Ishikawa (cell line): ENCODE results near the gene LAMB3.
A peak's percentile ranks its signal among the peaks of the same experiment; 100 is the strongest.

ENCODE experiments used
- CEBPB ChIP-seq: IDR thresholded peaks from 2 replicates; pipeline ENCODE4 v1.6.1; 2012
- CREB1 ChIP-seq: IDR thresholded peaks from 2 replicates; pipeline ENCODE4 v1.6.1; 2012; ENCODE audit warnings: low read depth
- EGR1 ChIP-seq: IDR thresholded peaks from 2 replicates; pipeline ENCODE4 v1.6.1; 2012
- EP300 ChIP-seq: IDR thresholded peaks from 2 replicates; pipeline ENCODE4 v1.6.1; 2012; ENCODE audit warnings: borderline replicate concordance
- FOXM1 ChIP-seq: IDR thresholded peaks from 2 replicates; pipeline ENCODE4 v1.6.1; 2012; ENCODE audit warnings: low read depth, borderline replicate concordance
- NFIC ChIP-seq: IDR thresholded peaks from 2 replicates; pipeline ENCODE4 v1.6.1; 2012
- RAD21 ChIP-seq: IDR thresholded peaks from 2 replicates; pipeline ENCODE4 v1.6.1; 2012; ENCODE audit warnings: low read depth
- TAF1 ChIP-seq: IDR thresholded peaks from 2 replicates; pipeline ENCODE4 v1.6.1; 2012; ENCODE audit warnings: low read depth, mild to moderate bottlenecking
- TCF12 ChIP-seq: IDR thresholded peaks from 2 replicates; pipeline ENCODE4 v1.6.1; 2012; ENCODE audit warnings: low read depth
- TEAD4 ChIP-seq: IDR thresholded peaks from 2 replicates; pipeline ENCODE4 v1.6.1; 2012
- YY1 ChIP-seq: IDR thresholded peaks from 2 replicates; pipeline ENCODE4 v1.6.1; 2012; ENCODE audit warnings: low read depth
- ZBTB7A ChIP-seq: IDR thresholded peaks from 2 replicates; pipeline ENCODE4 v1.6.1; 2012; ENCODE audit warnings: low read depth
- TF ChIP-seq, protein P1 (sequence below): IDR thresholded peaks from 2 replicates; pipeline ENCODE4 v1.6.1; 2012
- TF ChIP-seq, protein P2 (sequence below): IDR thresholded peaks from 2 replicates; pipeline ENCODE4 v1.6.1; 2012; ENCODE audit warnings: low read depth, mild to moderate bottlenecking
- TF ChIP-seq, protein P3 (sequence below): IDR thresholded peaks from 2 replicates; pipeline ENCODE4 v1.6.1; 2012

Gene LAMB3

DNA sequence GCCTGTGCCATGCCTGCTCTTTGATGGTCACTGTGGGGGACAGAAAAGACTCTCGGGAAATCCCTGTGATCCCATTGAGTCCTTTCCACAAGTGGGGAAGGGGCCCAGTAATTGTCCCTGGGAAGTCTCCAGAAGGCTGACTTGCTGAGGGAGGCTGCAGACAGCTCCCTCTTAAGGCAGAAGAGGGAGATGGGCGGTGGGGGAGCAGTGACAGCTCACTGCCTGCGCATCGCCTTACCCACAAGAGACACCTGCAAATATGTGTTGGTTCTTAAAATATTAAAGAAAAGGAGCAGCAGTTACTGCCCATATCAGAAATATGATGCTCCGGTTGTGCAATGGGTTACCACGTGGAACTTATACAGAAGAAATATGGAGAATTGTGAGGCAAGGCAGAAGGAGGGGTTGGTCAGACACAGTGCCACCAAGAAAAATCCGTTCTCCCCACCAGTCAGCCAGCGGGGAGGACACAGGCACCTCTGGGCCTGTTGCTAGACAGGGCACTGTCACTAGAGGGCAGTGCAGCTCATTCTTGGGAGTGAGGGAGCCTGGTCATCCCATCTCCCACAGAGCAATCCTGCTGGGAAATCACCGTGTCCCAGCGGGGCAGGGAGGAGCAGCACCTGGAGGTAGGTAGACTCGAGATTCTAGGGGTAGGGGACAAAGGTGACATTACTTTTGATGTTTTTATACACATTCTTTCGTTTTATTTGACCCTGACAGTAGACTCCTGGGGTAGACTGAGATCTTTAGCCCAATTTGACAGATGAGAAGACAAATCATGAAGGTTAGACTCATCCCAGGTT is 75.6 kb downstream of the LAMB3 start:
- TF ChIP-seq TCF12, result 0 out of 2 replicates have a peak, but pooled peaks have one; percentile 31
- TF ChIP-seq RAD21, result peak; percentile 92
- no peak for TF ChIP-seq TAF1
- TF ChIP-seq FOXM1, result no peak
- no peak for TF ChIP-seq TEAD4
- no peak for TF ChIP-seq EGR1
- no peak for TF ChIP-seq CEBPB
- TF ChIP-seq CREB1, result no peak
- no peak for TF ChIP-seq EP300

DNA sequence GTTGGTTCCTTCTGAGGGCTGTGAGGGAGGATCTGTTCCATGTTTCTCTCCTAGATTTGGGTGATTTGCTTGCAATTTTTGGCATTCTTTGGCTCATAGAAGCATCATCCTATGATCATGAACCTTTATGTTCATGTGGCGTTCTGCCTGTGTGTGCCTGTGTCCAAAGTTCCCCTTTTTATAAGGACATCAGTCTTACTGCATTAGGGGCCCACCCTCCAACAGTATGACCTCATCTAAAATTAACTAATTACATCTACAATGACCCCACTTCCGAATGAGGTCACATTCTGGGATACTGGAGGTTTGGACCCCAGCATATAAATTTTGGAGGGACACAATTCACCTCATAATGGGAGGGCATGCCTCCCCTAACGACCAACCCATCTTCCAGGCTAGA is 81.5 kb downstream of the LAMB3 start:
- TF ChIP-seq FOXM1 (no peak), EP300 (no peak), RAD21 (no peak), ZBTB7A (no peak), CREB1 (no peak), TAF1 (no peak), YY1 (no peak), CEBPB (no peak), TEAD4 (no peak), NFIC (no peak)
- TF ChIP-seq, protein P1, sequence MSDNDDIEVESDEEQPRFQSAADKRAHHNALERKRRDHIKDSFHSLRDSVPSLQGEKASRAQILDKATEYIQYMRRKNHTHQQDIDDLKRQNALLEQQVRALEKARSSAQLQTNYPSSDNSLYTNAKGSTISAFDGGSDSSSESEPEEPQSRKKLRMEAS, result no peak
- TF ChIP-seq, protein P2, sequence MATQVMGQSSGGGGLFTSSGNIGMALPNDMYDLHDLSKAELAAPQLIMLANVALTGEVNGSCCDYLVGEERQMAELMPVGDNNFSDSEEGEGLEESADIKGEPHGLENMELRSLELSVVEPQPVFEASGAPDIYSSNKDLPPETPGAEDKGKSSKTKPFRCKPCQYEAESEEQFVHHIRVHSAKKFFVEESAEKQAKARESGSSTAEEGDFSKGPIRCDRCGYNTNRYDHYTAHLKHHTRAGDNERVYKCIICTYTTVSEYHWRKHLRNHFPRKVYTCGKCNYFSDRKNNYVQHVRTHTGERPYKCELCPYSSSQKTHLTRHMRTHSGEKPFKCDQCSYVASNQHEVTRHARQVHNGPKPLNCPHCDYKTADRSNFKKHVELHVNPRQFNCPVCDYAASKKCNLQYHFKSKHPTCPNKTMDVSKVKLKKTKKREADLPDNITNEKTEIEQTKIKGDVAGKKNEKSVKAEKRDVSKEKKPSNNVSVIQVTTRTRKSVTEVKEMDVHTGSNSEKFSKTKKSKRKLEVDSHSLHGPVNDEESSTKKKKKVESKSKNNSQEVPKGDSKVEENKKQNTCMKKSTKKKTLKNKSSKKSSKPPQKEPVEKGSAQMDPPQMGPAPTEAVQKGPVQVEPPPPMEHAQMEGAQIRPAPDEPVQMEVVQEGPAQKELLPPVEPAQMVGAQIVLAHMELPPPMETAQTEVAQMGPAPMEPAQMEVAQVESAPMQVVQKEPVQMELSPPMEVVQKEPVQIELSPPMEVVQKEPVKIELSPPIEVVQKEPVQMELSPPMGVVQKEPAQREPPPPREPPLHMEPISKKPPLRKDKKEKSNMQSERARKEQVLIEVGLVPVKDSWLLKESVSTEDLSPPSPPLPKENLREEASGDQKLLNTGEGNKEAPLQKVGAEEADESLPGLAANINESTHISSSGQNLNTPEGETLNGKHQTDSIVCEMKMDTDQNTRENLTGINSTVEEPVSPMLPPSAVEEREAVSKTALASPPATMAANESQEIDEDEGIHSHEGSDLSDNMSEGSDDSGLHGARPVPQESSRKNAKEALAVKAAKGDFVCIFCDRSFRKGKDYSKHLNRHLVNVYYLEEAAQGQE, result no peak

DNA sequence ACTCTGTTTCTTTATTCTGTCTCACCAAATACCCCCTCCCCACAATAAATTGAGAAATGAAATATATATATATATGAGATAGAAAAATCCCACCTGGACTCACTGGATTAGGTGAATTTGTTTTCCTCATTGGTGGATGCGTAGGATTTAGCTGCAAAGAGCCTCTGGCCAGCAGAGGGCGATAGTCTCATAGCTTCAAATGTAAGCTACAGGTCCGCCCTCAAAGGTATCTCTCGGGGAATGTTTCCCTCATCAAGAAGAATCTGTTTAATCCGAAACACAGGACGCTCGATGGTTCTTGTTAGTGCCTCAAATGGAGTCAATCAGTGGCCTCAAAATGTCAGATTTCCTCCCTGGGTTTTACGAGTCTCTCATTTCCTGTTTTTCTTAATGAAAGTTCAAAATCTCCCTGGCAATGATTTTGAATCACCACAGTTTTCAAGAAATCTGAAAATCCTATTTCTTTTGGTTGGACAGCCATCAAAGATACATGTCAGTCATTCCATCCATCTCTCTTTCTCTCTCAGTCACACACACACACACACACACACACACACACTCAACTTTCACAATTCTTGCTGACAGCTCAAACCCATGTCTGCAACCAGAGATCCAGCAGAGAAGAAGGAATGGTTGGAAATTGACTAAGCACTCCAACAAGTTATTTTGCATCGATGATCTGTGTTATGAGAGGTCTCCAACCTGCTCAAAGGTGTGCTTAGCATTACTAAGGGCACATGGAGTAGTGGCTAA is 82.6 kb downstream of the LAMB3 start:
- TF ChIP-seq TEAD4 (0 out of 2 replicates have a peak, but pooled peaks have one; percentile 26), CREB1 (no peak), NFIC (no peak), RAD21 (peak; percentile 77), EGR1 (no peak), TAF1 (no peak)

DNA sequence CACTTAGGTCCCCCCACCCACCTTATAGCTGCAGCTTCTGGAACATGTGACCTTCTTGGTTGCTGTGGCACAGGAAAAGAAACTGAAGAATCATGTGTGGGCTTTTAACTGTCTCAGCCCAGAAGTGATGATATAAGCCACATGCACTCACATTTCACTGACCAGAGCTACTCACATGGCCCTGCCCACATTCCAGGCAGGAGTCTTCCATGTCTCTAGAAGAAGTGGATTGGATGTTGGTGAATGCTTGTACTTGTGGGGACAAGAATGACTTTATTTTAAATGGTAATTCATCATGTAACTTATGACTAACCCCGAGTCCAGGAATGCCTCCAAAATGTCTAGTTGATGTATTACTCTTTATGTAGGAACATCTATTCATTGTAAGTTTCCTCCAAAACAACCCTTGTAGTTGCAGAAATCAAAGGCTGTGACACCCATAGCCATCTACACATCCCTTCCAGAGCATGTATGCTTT is 84.5 kb downstream of the LAMB3 start:
- TF ChIP-seq TEAD4 (peak; percentile 51), YY1 (no peak)

DNA sequence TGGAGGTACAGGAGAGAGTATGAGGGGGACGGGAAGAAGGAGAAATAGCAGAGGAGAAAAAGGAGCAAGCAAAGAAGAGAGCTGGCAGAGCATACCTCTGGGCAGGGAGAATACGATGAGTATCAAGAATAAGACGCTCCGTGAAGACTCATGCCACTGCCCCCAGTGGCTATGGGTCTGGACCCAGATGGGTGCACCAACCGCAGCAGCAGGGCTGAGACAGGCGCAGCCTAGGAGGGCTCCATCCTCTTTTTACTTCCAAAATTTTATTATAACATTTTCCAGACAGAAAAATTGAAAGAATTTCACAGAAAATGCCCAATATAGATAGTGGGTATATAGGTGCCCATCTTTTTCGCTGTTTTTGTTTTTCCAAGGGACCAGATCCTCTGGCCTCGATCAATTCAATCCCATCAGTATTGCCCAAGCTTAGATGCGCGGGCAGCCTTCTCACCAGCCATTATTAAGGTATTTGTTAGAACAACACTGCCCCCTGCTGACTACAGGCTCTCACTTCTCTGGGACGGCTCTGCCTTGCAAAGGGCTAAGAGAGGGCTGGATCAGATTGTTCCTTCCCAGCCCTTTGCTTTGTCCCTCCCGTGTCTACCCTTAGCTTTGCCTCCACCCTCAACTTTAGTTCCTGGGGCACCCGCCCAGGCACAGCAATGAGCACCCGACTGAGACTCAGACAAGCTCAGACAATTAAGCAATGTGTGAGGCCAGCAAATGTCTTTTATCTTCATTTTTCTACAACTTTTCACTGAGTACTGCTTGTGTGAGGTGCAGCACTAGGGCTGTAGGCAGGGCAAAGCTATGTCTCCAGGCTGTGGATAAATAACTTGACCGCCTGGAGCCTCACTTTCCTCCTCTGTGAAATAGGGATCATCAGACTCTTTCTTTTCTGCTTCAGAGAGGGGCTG is 86.2 kb downstream of the LAMB3 start:
- 0 out of 2 replicates have a peak, but pooled peaks have one; percentile 25 for TF ChIP-seq TEAD4
- TF ChIP-seq YY1, result peak; percentile 56; the same call in 1 of the 2 replicates
- TF ChIP-seq RAD21, result peak; percentile 80
- peak; percentile 18; the same call in 1 of the 2 replicates for TF ChIP-seq CEBPB
- no peak for TF ChIP-seq TCF12
- TF ChIP-seq TAF1, result no peak
- TF ChIP-seq EGR1, result no peak
- TF ChIP-seq ZBTB7A, result no peak
- TF ChIP-seq, protein P3, sequence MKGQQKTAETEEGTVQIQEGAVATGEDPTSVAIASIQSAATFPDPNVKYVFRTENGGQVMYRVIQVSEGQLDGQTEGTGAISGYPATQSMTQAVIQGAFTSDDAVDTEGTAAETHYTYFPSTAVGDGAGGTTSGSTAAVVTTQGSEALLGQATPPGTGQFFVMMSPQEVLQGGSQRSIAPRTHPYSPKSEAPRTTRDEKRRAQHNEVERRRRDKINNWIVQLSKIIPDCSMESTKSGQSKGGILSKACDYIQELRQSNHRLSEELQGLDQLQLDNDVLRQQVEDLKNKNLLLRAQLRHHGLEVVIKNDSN, result no peak
- no peak for TF ChIP-seq FOXM1
